Colonic mucosa (tissue), 4 donors: Measurements from ENCODE around the gene SNRPA1. TPM values are rescaled to one million over a fixed set of nuclear protein-coding genes. Genes with fewer than 3 reads are reported as not detected.

Source experiments
- DNase-seq: peaks from one replicate; pipeline ENCODE4 v3.0.0-alpha.2; 2020
- H3K27ac ChIP-seq: fragments of 200-600 bp; one replicate; pipeline ENCODE4 v1.8.0; 2021
- H3K27me3 ChIP-seq: fragments of 200-600 bp; one replicate; pipeline ENCODE4 v1.8.0; 2021
- H3K36me3 ChIP-seq: fragments of 200-600 bp; one replicate; pipeline ENCODE4 v1.8.0; 2021
- H3K4me1 ChIP-seq: fragments of 200-600 bp; one replicate; pipeline ENCODE4 v1.8.0; 2021; ENCODE audit warnings: mild to moderate bottlenecking
- H3K4me3 ChIP-seq: fragments of 200-600 bp; one replicate; pipeline ENCODE4 v1.8.0; 2021
- H3K9ac ChIP-seq, 2 donors: one replicate each; pipeline ENCODE4 v1.7.0; 2013; ENCODE audit warnings: control low read depth in 2 of 2, low read depth in 2 of 2, low read length in 2 of 2
- H3K9me3 ChIP-seq: fragments of 200-600 bp; one replicate; pipeline ENCODE4 v1.8.0; 2021
- intact Hi-C: fragments of 100-400 bp; cut with DNase I; formaldehyde crosslinking; loops from one replicate; pipeline ENCODE4 v1.14.1; 2022
- total RNA-seq, 2 donors: library from RNA; stranded (reverse); fragmentation: NEBNext Ultra II Directional in 1 of 2; extraction: Animal tissue kit (Norgen Biotek cat#: 25700) in 1 of 2; gene quantifications; one replicate each; pipeline ENCODE4 v1.2.1, GENCODE V29; 2021
- TF ChIP-seq, protein P1 (sequence below): fragments of 200-600 bp; IDR thresholded peaks from one replicate; pipeline ENCODE4 v1.8.0; 2022; ENCODE audit warnings: antibody characterized with exemption, mild to moderate bottlenecking
- donor health status: healthy.
- donor health status: DM: no; HTN: no; CAD: no.
- donor health status: DM: no; HTN: no; CAD: no.

Gene SNRPA1
- total RNA-seq, 2 donors from 2014 or later: 52.6 to 82.7 TPM

DNA sequence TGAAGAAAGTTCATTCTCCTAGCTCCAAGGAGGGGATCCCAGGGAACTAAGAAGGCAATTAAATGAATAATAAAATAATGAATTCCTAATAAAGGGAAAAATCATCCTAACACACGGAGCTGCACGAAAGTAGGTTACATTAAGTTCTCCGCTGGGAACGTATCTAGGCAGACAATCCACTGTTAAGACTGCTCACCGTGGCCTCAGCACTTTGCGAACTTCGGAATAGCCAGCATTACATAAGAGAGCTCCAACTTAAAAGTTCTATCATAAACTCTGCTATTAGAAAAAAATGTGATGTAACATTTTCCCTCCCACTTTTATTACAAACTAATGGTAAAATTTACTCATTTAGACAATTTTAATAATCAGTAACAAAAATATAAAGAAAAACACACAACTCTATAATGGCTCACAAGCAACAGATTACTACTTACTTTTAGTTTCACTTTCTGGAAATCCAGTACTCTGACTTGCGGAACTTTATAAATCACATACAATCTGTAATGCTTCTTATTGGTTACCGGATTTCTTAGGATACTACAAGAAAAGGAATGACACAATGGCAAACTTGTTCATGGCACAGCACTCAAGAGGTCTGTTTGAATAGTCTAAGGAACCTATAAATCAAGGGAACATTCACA lies 8.5 kb downstream of the SNRPA1 start:
- Histone ChIP-seq H3K36me3 (peaks cover 7% of the 10 kb centered on the region), H3K27me3 (no peaks in the 10 kb centered on the region), H3K4me3 (no peak overlapping the region), H3K9ac (no peak overlapping the region), H3K4me1 (no peaks in the 10 kb centered on the region), H3K9me3 (no peaks in the 10 kb centered on the region), H3K27ac (no peak overlapping the region)
- TF ChIP-seq, protein P1, sequence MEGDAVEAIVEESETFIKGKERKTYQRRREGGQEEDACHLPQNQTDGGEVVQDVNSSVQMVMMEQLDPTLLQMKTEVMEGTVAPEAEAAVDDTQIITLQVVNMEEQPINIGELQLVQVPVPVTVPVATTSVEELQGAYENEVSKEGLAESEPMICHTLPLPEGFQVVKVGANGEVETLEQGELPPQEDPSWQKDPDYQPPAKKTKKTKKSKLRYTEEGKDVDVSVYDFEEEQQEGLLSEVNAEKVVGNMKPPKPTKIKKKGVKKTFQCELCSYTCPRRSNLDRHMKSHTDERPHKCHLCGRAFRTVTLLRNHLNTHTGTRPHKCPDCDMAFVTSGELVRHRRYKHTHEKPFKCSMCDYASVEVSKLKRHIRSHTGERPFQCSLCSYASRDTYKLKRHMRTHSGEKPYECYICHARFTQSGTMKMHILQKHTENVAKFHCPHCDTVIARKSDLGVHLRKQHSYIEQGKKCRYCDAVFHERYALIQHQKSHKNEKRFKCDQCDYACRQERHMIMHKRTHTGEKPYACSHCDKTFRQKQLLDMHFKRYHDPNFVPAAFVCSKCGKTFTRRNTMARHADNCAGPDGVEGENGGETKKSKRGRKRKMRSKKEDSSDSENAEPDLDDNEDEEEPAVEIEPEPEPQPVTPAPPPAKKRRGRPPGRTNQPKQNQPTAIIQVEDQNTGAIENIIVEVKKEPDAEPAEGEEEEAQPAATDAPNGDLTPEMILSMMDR: no peak
- intact Hi-C loops: no loop called here
- no peak for DNase-seq

DNA sequence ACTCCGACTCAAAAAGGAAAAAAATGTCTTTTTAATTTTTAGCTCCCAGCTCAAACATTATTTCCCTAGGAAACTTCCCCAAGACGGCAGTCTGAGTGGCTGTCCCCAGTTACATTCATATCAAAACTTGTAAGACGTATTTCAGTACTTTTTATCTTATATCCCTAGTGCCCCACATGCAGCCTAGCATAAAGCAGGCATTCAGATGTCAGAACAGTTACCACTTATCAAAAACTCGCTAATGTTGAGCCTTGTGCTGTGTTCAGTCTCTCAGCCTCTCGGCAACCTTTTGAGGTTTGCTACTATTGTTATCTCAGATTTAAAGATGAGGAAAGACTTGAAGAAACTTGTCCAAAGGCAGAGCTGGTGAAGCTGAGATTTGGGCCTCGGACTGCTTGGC lies 11.1 kb downstream of the SNRPA1 start:
- Histone ChIP-seq H3K27me3 (no peaks in the 10 kb centered on the region), H3K9ac (no peak overlapping the region), H3K27ac (no peak overlapping the region), H3K4me1 (no peaks in the 10 kb centered on the region), H3K36me3 (peaks cover 7% of the 10 kb centered on the region), H3K4me3 (no peak overlapping the region), H3K9me3 (no peaks in the 10 kb centered on the region)
- no peak for DNase-seq
- TF ChIP-seq, protein P1: no peak
- intact Hi-C loops: no loop called here

DNA sequence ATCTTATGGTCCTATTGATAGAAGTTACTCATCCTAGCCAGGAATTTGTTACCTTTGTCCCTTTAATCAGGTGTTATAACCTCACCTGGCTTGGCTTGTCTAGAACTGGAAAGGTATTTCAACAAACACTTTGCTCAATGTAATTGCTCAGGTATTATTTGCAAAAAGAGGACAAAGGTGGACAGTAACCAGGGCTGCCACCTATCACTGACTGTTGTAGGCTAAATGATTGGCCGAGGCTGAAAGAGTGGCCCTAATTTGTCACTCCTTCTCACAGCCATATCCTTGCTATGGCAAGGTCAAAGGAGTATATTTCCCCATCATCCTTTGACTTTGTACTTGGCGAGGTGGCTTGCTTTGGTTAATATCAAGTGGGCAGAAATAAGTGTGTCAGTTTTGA lies 15.0 kb downstream of the SNRPA1 start:
- intact Hi-C loops: no loop called here

DNA sequence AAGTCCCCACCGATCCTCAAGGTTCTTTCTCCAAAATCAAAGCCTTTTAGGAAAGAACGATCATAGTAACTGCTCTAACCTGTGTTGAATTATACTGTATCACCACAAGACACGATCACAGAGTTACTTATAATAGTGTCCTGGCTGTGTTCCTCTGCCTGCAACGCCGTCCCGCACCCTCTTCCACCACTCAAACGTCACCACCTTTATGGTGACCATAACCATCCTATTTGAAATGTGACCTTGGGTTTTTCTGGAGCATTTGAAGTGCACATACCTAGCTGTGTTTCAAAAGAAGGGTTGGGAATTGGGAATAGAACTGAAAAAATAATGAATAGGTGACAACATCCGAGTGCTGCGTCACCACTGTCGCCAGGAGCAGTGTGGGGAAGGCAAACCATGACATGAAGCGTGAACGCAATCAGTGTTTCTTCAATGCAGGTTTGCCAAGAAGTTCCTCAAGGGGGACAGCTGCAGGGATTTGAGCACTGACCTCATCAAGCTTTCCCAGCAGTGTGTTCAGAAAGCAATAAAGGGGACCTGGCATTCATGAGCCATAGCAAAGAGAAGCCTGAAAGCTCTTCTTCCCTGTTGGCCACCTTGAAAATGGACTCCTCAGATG lies 17.0 kb downstream of the SNRPA1 start:
- Histone ChIP-seq H3K36me3 (peaks cover 17% of the 10 kb centered on the region), H3K4me3 (peak overlapping the region; percentile 97), H3K4me1 (peaks cover 8% of the 10 kb centered on the region), H3K9me3 (no peaks in the 10 kb centered on the region), H3K27me3 (no peaks in the 10 kb centered on the region), H3K27ac (peak overlapping the region; percentile 92), H3K9ac (peak overlapping the region; percentile 40 to 72)
- TF ChIP-seq, protein P1: no peak
- peak; percentile 34 for DNase-seq
- intact Hi-C loops: no loop called here

More for the DNA sequence above, 15.0 kb downstream of the SNRPA1 start:
- H3K27me3 ChIP-seq: no peaks in the 10 kb centered on the region
- peaks cover 8% of the 10 kb centered on the region for H3K4me1 ChIP-seq
- no peak overlapping the region for H3K9ac ChIP-seq
- peaks cover 4% of the 10 kb centered on the region for H3K36me3 ChIP-seq
- DNase-seq: no peak
- no peak overlapping the region for H3K4me3 ChIP-seq
- H3K27ac ChIP-seq: peak overlapping the region; percentile 38
- TF ChIP-seq, protein P1: no peak
- H3K9me3 ChIP-seq: no peaks in the 10 kb centered on the region

DNA sequence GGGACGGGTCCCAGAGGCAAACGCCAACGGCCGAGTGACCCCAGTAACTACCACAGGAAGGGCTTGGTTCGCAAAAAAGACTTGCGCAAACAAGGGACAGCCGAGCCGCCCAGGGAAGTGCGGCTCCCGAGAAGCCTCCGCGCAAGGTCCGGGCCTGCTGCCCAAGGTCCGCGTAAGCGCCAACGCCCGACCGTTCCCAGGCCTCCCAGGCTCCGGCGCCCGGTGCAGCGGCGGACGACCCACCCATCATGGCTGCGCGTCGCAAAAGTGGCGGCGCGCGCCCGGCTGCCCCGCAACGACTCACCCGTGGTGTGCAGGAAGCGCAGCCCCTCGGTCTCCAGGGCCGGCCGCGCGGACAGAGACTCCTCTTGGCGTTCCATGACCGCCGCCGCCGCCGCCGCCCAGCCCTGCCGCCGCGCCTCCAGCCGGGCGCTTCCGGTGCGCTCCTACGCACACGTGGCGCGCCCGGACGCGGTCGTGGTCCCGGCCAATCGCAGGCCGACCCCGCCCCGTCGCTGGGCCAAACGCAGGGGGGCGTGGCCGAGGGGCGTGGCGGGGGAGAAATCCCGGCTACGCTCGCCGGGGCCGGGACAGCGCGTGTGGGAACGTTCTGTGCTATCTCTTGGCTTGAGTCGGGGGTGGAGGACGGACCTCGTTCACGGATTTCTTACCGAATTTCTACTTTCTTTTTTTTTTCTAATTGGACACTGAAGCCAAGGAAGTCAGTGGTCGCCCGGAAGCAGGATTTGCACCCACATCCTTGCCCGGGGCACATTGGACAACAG lies 17.8 kb downstream of the SNRPA1 start, which contains the start of gene SELENOS:
Gene SELENOS, minus strand, starts transcription at position 448 of the 785 bp plus-strand sequence. Its CDS starts 68 bp downstream, at position 380.
- H3K9me3 ChIP-seq: no peaks in the 10 kb centered on the region
- peak within 1 kb of the TSS; percentile 92 for H3K27ac ChIP-seq
- peak; percentile 94 for DNase-seq
- peaks cover 8% of the 10 kb centered on the region for H3K4me1 ChIP-seq
- H3K9ac ChIP-seq: peak within 1 kb of the TSS; percentile 83 to 95
- intact Hi-C loops: no loop called here
- TF ChIP-seq, protein P1: no peak
- peak within 1 kb of the TSS; percentile 97 for H3K4me3 ChIP-seq
- H3K27me3 ChIP-seq: no peaks in the 10 kb centered on the region
- peaks cover 26% of the 10 kb centered on the region for H3K36me3 ChIP-seq
